T-helper 17 cell (primary cell): Measurements from ENCODE around the gene TMEM176B. TPM values are rescaled to one million over a fixed set of nuclear protein-coding genes. Genes with fewer than 3 reads are reported as not detected.
"Not testable (repeated sequence)": the region's sequence is repeated elsewhere in the genome, so short reads cannot be mapped to it uniquely, and the experiment has no call there.

Source experiments
- ATAC-seq: fragments of 150-1000 bp; cut with Tn5 transposase; 2 replicates; pipeline ENCODE4 v1.10.0; 2021; ENCODE audit warnings: mild to moderate bottlenecking, moderate library complexity
- DNase-seq, 3 donors: peaks; one replicate each; pipeline versions ENCODE4 v3.0.0 to v3.0.0-alpha.2; 2020 to 2021
- H3K9me3 ChIP-seq: one replicate; pipeline ENCODE4 v1.7.0; 2013; ENCODE audit warnings: low read length, mild to moderate bottlenecking; ENCODE audit not compliant: control insufficient read depth, poor library complexity, severe bottlenecking
- H3K27ac Mint-ChIP-seq: one replicate; pipeline ENCODE4 v1.8.0; 2022; ENCODE audit warnings: mild to moderate bottlenecking, moderate library complexity, mixed read lengths
- H3K27me3 Mint-ChIP-seq: one replicate; pipeline ENCODE4 v1.8.0; 2022; ENCODE audit warnings: mixed read lengths
- H3K36me3 Mint-ChIP-seq: one replicate; pipeline ENCODE4 v1.8.0; 2022; ENCODE audit warnings: low read depth, mixed read lengths
- H3K4me1 Mint-ChIP-seq: one replicate; pipeline ENCODE4 v1.8.0; 2022; ENCODE audit warnings: mild to moderate bottlenecking, mixed read lengths
- H3K4me3 Mint-ChIP-seq: one replicate; pipeline ENCODE4 v1.8.0; 2022; ENCODE audit warnings: mild to moderate bottlenecking, moderate library complexity, mixed read lengths
- total RNA-seq, 4 donors: library from RNA in 2 of 4; stranded (reverse) in 2 of 4; gene quantifications; one replicate each; pipeline ENCODE4 v1.2.3 and lab custom pipeline; 2022 to 2026

The TMEM176B gene
- total RNA-seq, 2 donors from 2014 or later, result not detected

GRCh38 chr7:150778014-150778737 is 22.0 kb downstream of the TMEM176B start:
- Mint-ChIP-seq H3K4me1 (peaks cover 6% of the 10 kb centered on the region), H3K27me3 (peaks cover 22% of the 10 kb centered on the region), H3K27ac (no peak overlapping the region), H3K36me3 (no peaks in the 10 kb centered on the region), H3K4me3 (no peak overlapping the region)
- H3K9me3 ChIP-seq, result no peaks in the 10 kb centered on the region
- peak; percentile 39 for ATAC-seq
- no peak for DNase-seq

GRCh38 chr7:150774131-150774530 is 26.0 kb downstream of the TMEM176B start:
- not testable (repeated sequence) for H3K36me3 Mint-ChIP-seq, H3K9me3 ChIP-seq, ATAC-seq, H3K4me1 Mint-ChIP-seq, H3K27me3 Mint-ChIP-seq, DNase-seq, H3K27ac Mint-ChIP-seq, H3K4me3 Mint-ChIP-seq

DNA sequence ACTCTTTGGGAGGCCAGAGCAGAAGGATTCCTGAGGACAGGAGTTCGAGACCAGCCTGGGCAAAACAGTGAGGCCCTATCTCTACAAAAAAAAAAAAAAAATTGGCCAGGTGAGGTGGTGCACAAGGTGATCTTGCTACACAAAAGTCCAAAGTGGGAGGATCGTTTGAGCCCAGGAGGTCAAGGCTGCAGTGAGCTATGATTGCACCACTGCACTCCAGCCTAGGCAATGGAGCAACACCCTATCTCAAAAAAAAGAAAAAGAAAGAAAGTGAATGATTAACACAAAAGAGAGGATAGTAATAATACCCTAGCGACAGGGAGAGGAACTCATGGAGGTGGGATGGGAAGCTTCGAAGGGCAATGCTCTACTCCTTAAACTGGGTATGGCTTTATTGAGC is 30.4 kb downstream of the TMEM176B start:
- peaks cover under 1% of the 10 kb centered on the region for H3K4me1 Mint-ChIP-seq
- H3K9me3 ChIP-seq, result no peaks in the 10 kb centered on the region
- H3K27ac Mint-ChIP-seq, result no peak overlapping the region
- H3K36me3 Mint-ChIP-seq, result no peaks in the 10 kb centered on the region
- H3K27me3 Mint-ChIP-seq, result no peaks in the 10 kb centered on the region
- ATAC-seq (no peak), DNase-seq (no peak)
- H3K4me3 Mint-ChIP-seq, result no peak overlapping the region

DNA sequence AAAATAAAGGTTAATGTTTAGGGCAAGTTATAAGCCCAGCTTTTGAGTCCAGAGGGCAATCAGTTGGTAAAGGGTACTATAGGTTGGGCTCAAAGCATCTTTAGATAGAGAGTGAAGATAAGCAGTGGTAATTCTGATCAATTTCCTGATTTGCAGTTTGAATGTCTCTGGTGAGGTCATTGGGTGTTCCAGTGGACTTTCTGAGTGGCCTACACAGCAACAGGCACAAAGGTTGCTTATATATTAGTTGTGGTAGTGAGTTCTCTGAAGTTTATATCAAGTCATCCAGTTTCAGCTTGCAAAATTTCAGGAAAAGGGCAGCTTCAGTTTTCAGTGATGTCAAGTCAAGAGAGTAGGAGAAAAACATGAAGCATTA is 33.8 kb downstream of the TMEM176B start:
- H3K4me3 Mint-ChIP-seq, result no peak overlapping the region
- peaks cover 2% of the 10 kb centered on the region for H3K4me1 Mint-ChIP-seq
- ATAC-seq (no peak), DNase-seq (no peak)
- H3K27me3 Mint-ChIP-seq, result no peaks in the 10 kb centered on the region
- peaks cover 2% of the 10 kb centered on the region for H3K36me3 Mint-ChIP-seq
- no peaks in the 10 kb centered on the region for H3K9me3 ChIP-seq
- no peak overlapping the region for H3K27ac Mint-ChIP-seq

DNA sequence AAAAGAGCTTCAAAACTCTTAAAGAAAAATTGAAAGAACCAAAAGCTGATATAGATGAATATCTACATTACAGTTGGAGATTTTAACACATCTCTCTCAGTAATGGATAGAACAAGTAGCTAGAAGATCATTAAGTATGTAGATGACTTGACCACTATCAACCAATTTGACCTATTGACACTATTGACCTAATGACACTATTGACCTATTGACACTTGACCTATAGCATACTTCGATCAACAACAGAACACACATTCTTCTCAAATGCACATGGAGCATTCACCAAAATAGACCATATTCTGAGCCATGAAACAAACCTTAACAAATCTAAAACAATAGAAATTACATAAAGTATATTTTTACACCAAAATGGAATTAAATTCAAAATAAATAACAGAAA is 40.7 kb downstream of the TMEM176B start:
- Mint-ChIP-seq H3K27ac (no peak overlapping the region), H3K4me3 (no peak overlapping the region), H3K27me3 (no peaks in the 10 kb centered on the region), H3K36me3 (peaks cover 2% of the 10 kb centered on the region), H3K4me1 (peaks cover 12% of the 10 kb centered on the region)
- ATAC-seq (no peak), DNase-seq (no peak)
- H3K9me3 ChIP-seq, result no peaks in the 10 kb centered on the region

DNA sequence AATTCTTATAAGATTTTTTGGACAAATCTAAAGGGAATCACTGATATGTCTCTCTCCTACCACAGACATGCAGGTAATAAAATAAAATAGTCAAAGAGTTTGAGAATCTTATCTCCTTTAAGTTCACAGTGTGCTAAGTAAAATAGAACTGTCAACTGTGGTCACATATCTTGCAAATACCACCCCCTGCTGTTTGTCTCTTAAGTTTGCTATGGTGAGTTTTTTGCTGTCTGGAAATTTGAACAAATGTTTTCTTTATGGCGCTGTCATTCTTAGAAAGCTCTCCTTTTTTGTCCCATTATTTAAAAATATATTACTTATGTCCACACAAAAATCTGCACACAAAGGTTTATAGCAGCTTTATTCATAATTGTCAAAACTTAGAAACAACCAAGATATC is 43.3 kb downstream of the TMEM176B start:
- peaks cover 23% of the 10 kb centered on the region for H3K4me1 Mint-ChIP-seq
- peak; percentile 51 for ATAC-seq
- H3K9me3 ChIP-seq, result no peaks in the 10 kb centered on the region
- no peaks in the 10 kb centered on the region for H3K27me3 Mint-ChIP-seq
- no peaks in the 10 kb centered on the region for H3K36me3 Mint-ChIP-seq
- peak overlapping the region; percentile 45 for H3K4me3 Mint-ChIP-seq
- DNase-seq, result no peak
- H3K27ac Mint-ChIP-seq, result peak overlapping the region; percentile 82

DNA sequence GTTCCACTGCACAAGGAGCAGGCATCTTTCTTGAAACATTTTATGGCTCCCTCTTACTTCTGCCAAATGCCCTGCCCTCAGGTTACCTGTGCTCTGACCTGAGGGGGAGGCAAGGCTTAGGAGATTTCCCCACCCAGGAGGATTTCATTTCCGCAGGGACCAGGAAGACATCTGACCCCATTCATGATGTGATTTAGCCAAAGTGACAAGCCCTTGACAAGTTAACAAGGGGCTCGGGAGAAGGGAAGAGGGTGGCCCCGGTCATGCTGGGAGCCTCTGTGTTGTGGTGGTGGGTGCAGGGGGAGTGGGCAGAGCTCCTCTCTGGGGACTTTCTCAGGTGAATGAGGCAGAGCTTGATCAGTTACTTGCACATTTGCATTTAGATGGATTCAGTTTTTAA is 44.0 kb downstream of the TMEM176B start:
- H3K9me3 ChIP-seq, result no peaks in the 10 kb centered on the region
- peak; percentile 21 for ATAC-seq
- Mint-ChIP-seq H3K4me3 (peak overlapping the region; percentile 57), H3K27ac (peak overlapping the region; percentile 82), H3K4me1 (peaks cover 23% of the 10 kb centered on the region), H3K27me3 (no peaks in the 10 kb centered on the region), H3K36me3 (no peaks in the 10 kb centered on the region)
- no peak for DNase-seq

DNA sequence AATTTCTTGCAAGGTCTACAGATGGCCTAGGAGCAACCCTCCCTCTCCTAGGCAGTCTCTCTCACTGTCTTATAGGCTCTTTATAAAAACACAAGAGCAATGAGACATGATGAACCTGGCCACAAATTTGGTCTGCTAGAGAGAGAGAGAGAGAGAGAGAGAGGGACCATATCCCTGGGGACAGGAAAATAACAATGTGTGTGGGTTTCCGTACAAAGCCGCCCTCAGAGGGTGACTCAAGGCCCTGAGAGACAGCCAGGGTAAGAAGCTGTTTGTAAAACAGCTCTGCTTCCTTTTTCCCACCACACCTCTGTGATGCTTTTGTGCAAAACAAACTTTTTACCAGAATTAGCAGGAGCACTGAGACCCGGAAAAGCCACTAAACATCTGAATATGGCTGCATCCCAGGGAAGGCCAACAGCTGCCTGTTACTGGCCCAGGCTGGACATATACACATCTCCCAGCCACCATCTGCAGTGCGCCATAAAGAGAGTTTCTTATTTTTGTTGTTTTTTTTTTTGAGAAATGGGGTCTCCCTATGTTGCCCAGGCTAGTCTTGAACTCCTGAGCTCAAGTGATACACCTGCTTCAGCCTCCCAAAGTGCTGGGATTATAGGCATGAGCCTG is 44.6 kb downstream of the TMEM176B start:
- Mint-ChIP-seq H3K36me3 (no peaks in the 10 kb centered on the region), H3K27ac (peak overlapping the region; percentile 82), H3K4me3 (peak overlapping the region; percentile 61), H3K4me1 (peaks cover 24% of the 10 kb centered on the region), H3K27me3 (no peaks in the 10 kb centered on the region)
- H3K9me3 ChIP-seq, result no peaks in the 10 kb centered on the region
- ATAC-seq, result peak; percentile 90
- DNase-seq, result peak in 2 of 3 donors; percentile 34 to 60

DNA sequence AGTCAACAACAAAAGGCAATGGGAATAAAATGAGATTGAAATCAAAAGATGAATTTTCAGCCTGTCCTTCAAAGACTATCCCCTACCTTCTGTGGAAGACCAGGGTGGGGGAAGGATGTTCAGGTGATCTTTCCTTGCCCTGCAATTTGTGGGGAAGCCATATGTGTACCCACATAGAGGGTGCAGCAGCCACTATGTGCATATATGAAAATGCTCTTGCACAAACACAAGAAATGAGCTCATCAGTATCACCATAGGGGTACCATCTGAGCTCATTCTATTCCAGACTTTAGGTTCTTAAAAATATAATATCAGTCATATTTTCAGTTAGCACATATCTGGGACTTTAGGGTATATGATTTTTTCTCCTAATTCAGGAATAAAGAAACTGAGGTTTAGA is 45.2 kb downstream of the TMEM176B start:
- H3K9me3 ChIP-seq, result no peaks in the 10 kb centered on the region
- ATAC-seq (peak; percentile 22), DNase-seq (no peak)
- no peaks in the 10 kb centered on the region for H3K36me3 Mint-ChIP-seq
- no peaks in the 10 kb centered on the region for H3K27me3 Mint-ChIP-seq
- H3K4me3 Mint-ChIP-seq, result peak overlapping the region; percentile 61
- H3K4me1 Mint-ChIP-seq, result peaks cover 30% of the 10 kb centered on the region
- peak overlapping the region; percentile 82 for H3K27ac Mint-ChIP-seq

- DNase-seq, result no peak
- H3K9me3 ChIP-seq, result no peaks in the 10 kb centered on the region
- Mint-ChIP-seq H3K27me3 (no peaks in the 10 kb centered on the region), H3K27ac (peak overlapping the region; percentile 82), H3K4me1 (peaks cover 34% of the 10 kb centered on the region), H3K4me3 (no peak overlapping the region), H3K36me3 (no peaks in the 10 kb centered on the region)
- ATAC-seq, result no peak
Observed at GRCh38 chr7:150753826-150754603, 46.1 kb downstream of the TMEM176B start.

- DNase-seq (no peak), ATAC-seq (no peak)
- Mint-ChIP-seq H3K27ac (peak overlapping the region; percentile 82), H3K36me3 (no peaks in the 10 kb centered on the region), H3K27me3 (no peaks in the 10 kb centered on the region), H3K4me1 (peaks cover 42% of the 10 kb centered on the region), H3K4me3 (no peak overlapping the region)
- no peaks in the 10 kb centered on the region for H3K9me3 ChIP-seq
Observed at GRCh38 chr7:150753239-150753638, 46.9 kb downstream of the TMEM176B start.

DNA sequence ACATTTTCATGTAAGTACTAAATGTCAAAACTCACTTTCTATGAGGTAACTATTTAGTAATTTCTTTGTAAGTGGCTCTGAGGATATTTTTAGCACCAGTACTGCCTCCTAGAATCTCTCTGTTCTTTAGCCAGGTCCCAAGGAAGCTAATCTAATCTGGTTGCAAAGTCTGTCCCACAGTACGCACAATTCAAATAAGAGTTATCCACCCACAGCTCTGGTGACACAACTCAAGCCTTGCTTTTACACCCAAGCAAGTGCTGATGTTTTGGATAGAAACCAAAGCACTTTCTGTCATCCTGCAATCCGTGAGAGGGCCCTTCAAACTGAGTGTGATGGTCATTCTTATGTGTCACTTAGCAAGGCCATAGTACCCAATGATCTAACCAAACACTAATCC is 48.5 kb downstream of the TMEM176B start:
- no peaks in the 10 kb centered on the region for H3K9me3 ChIP-seq
- Mint-ChIP-seq H3K4me1 (peaks cover 53% of the 10 kb centered on the region), H3K27ac (no peak overlapping the region), H3K27me3 (no peaks in the 10 kb centered on the region), H3K36me3 (no peaks in the 10 kb centered on the region), H3K4me3 (no peak overlapping the region)
- DNase-seq, result no peak
- ATAC-seq, result no peak

GRCh38 chr7:150748376-150748775 is 51.8 kb downstream of the TMEM176B start:
- H3K36me3 Mint-ChIP-seq, result peaks cover 3% of the 10 kb centered on the region
- H3K4me3 Mint-ChIP-seq, result peak overlapping the region; percentile 98
- H3K4me1 Mint-ChIP-seq, result peaks cover 64% of the 10 kb centered on the region
- ATAC-seq, result peak; percentile 66
- H3K27ac Mint-ChIP-seq, result peak overlapping the region; percentile 98
- no peaks in the 10 kb centered on the region for H3K27me3 Mint-ChIP-seq
- no peak for DNase-seq
- H3K9me3 ChIP-seq, result no peaks in the 10 kb centered on the region
